GM23338 (cell line): ENCODE data around the gene MYO1E. TPM values are rescaled to one million over a fixed set of nuclear protein-coding genes. Genes with fewer than 3 reads are reported as not detected.

Experiments
- ATAC-seq: fragments of 200-7000 bp; cut with Tn5 transposase; 3 replicates; pipeline ENCODE4 v1.9.1; 2020
- DNase-seq: peaks from one replicate; pipeline ENCODE4 v3.0.0-alpha.2; 2015; ENCODE audit warnings: low spot score
- H2AFZ ChIP-seq: fragments of 200-600 bp; sonication (generic); 2 replicates; pipeline ENCODE4 v1.8.0; 2016; ENCODE audit warnings: antibody characterized with exemption, mild to moderate bottlenecking, moderate library complexity
- H3F3A ChIP-seq: fragments of 200-600 bp; sonication (generic); replicated peaks from 2 replicates; pipeline ENCODE4 v1.8.0; 2017; ENCODE audit warnings: antibody characterized with exemption, mixed run types, low read depth
- H3K27ac ChIP-seq: fragments of 200-600 bp; sonication (generic); 2 replicates; pipeline ENCODE4 v1.6.1; 2016; ENCODE audit warnings: low read depth
- H3K27me3 ChIP-seq: fragments of 200-600 bp; sonication (generic); 2 replicates; pipeline ENCODE4 v1.8.0; 2016; ENCODE audit warnings: mild to moderate bottlenecking, mixed run types, moderate library complexity; ENCODE audit not compliant: insufficient read depth
- H3K36me3 ChIP-seq: fragments of 200-600 bp; sonication (generic); 2 replicates; pipeline ENCODE4 v1.8.0; 2016; ENCODE audit warnings: mild to moderate bottlenecking; ENCODE audit not compliant: insufficient read depth
- H3K4me1 ChIP-seq: fragments of 200-600 bp; sonication (generic); 2 replicates; pipeline ENCODE4 v1.8.0; 2016; ENCODE audit warnings: mild to moderate bottlenecking, moderate library complexity; ENCODE audit not compliant: insufficient read depth
- H3K4me2 ChIP-seq: fragments of 200-600 bp; sonication (generic); 2 replicates; pipeline ENCODE4 v1.7.1; 2017; ENCODE audit warnings: mixed run types
- H3K4me3 ChIP-seq: fragments of 200-600 bp; sonication (generic); 2 replicates; pipeline ENCODE4 v1.6.1; 2016; ENCODE audit warnings: mixed run types
- H3K79me2 ChIP-seq: fragments of 200-600 bp; sonication (generic); replicated peaks from 2 replicates; pipeline ENCODE4 v1.8.0; 2017; ENCODE audit warnings: mild to moderate bottlenecking; ENCODE audit not compliant: insufficient read depth
- H3K9me2 ChIP-seq: fragments of 200-600 bp; sonication (generic); 2 replicates; pipeline ENCODE4 v1.8.0; 2017; ENCODE audit not compliant: insufficient read depth
- H4K20me1 ChIP-seq: fragments of 200-600 bp; sonication (generic); replicated peaks from 2 replicates; pipeline ENCODE4 v1.8.0; 2017; ENCODE audit warnings: mild to moderate bottlenecking; ENCODE audit not compliant: insufficient read depth
- H3K27ac Mint-ChIP-seq: 2 replicates; pipeline ENCODE4 v1.8.0; 2020; ENCODE audit warnings: inconsistent platforms, mild to moderate bottlenecking, moderate library complexity, mixed read lengths
- H3K27me3 Mint-ChIP-seq: 3 replicates; pipeline ENCODE4 v1.8.0; 2022; ENCODE audit warnings: low read depth, mild to moderate bottlenecking, moderate library complexity, mixed read lengths, inconsistent platforms; ENCODE audit not compliant: insufficient read depth, poor library complexity
- H3K36me3 Mint-ChIP-seq: 3 replicates; pipeline ENCODE4 v1.8.0; 2021; ENCODE audit warnings: low read depth, mild to moderate bottlenecking, inconsistent platforms, moderate library complexity, mixed read lengths
- H3K4me1 Mint-ChIP-seq: 3 replicates; pipeline ENCODE4 v1.8.0; 2020; ENCODE audit warnings: mild to moderate bottlenecking, inconsistent platforms, mixed read lengths
- H3K4me3 Mint-ChIP-seq: 3 replicates; pipeline ENCODE4 v1.8.0; 2021; ENCODE audit warnings: moderate library complexity, mild to moderate bottlenecking, inconsistent platforms, mixed read lengths
- H3K9me3 Mint-ChIP-seq: 3 replicates; pipeline ENCODE4 v1.8.0; 2020; ENCODE audit warnings: moderate library complexity, mild to moderate bottlenecking, inconsistent platforms, mixed read lengths
- CREB1 ChIP-seq: fragments of 250-450 bp; sonication (Bioruptor Pico); IDR thresholded peaks from 2 replicates; pipeline ENCODE4 v1.5.0; 2020; ENCODE audit warnings: low read depth, mild to moderate bottlenecking, moderate library complexity
- CTCF ChIP-seq, 2 experiments: fragments of 200-600 bp in 1 of 2; sonication (generic) in 1 of 2; conservative IDR thresholded peaks; 2 replicates each; pipeline versions ENCODE4 v1.5.1 to v1.6.1; 2016 to 2017; ENCODE audit warnings: antibody characterized with exemption in 2 of 2, low read depth in 2 of 2, mild to moderate bottlenecking in 2 of 2, moderate library complexity in 1 of 2
- EZH2phosphoT487 ChIP-seq: fragments of 200-600 bp; sonication (generic); IDR thresholded peaks from one replicate; pipeline ENCODE4 v1.8.1; 2018; ENCODE audit warnings: antibody characterized with exemption; ENCODE audit not compliant: unreplicated experiment
- JUNB ChIP-seq: IDR thresholded peaks from one replicate; pipeline ENCODE4 v1.6.1; 2016; ENCODE audit warnings: antibody characterized with exemption; ENCODE audit not compliant: unreplicated experiment
- STAT1 ChIP-seq: IDR thresholded peaks from one replicate; pipeline ENCODE4 v1.6.1; 2016; ENCODE audit warnings: antibody characterized with exemption; ENCODE audit not compliant: unreplicated experiment
- ZNF462 ChIP-seq: fragments of 250-450 bp; sonication (Bioruptor Pico); IDR thresholded peaks from 2 replicates; pipeline ENCODE4 v1.5.0; 2020; ENCODE audit warnings: mild to moderate bottlenecking, moderate library complexity
- polyA plus RNA-seq: library from polyadenylated mRNA; unstranded; fragments of >200 nt; fragmentation: Nextera tagmentation; extraction: Ambion mirVana; gene quantifications from 2 replicates; pipeline ENCODE4 v1.2.1, GENCODE V29; 2016
- total RNA-seq: library from RNA; depleted of rRNA; stranded (reverse); fragments of >200 nt; shearing (Covaris generic); gene quantifications from 2 replicates; pipeline ENCODE4 v1.2.3, GENCODE V29; 2014

The MYO1E gene
- total and polyA plus RNA-seq, 2 experiments from 2014 or later: 68.3 to 131 TPM

DNA sequence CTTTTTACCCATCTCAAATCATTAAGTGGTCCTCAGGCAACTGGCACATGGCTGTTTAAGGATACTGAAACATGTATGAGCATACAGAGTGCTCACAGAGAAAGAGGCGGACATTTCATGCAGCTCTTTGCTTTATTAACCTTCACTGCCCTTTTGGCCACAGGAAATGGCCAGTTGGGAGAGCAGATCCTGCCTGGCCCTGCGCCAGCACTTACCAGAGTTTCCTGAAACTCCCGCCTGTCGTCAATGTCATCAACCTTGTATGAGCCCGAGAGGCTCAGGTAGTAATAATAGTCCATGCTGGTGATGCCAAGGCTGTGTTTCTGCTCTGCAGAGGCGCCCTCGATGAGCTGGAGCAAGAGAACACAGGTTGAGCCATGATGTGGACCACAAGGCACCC lies 148.2 kb downstream of the MYO1E start (continued):
- TF ChIP-seq ZNF462 (CRISPR knock-in tag) (no peak), EZH2phosphoT487 (no peak), STAT1 (no peak), CTCF (conservative IDR thresholded peaks at IDR 0.05; ENCODE audit: low read depth in 2 of 2) (no peak)

DNA sequence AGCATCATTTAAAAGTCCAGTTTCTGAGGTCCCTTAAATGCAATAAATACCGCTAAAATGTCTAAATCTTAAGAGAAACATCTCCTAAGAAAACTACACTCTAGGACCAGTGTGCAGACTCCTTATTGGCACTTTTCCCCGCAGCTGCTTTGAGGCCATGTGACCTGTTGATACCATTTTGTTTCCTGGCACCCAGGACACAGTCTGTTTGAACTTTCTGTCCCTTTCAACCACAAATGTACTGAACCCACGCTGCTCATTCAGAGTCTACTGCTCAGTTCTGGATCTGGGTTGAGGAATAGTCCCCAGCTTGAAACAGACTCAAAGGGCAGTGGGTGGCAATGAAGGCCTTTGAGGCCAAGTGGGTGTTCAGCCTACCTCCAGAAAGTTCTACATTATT lies 148.9 kb downstream of the MYO1E start:
- Mint-ChIP-seq H3K36me3 (peaks cover 11% of the 10 kb centered on the region), H3K27ac (no peak overlapping the region), H3K27me3 (peaks cover 2% of the 10 kb centered on the region), H3K9me3 (no peaks in the 10 kb centered on the region), H3K4me1 (peaks cover 8% of the 10 kb centered on the region), H3K4me3 (no peak overlapping the region)
- Histone ChIP-seq H4K20me1 (0 out of 2 replicates have a peak, but pooled peaks cover 9% of the 10 kb centered on the region), H3F3A (no peaks in the 10 kb centered on the region), H3K4me2 (no peak overlapping the region), H3K4me3 (no peak overlapping the region), H3K27ac (no peak overlapping the region), H3K4me1 (0 out of 2 replicates have a peak, but pooled peaks cover 4% of the 10 kb centered on the region), H3K9me2 (no peaks in the 10 kb centered on the region), H3K79me2 (no peaks in the 10 kb centered on the region), H2AFZ (no peak overlapping the region), H3K27me3 (no peaks in the 10 kb centered on the region), H3K36me3 (0 out of 2 replicates have a peak, but pooled peaks cover 13% of the 10 kb centered on the region)
- no peak for DNase-seq
- ATAC-seq: no peak
- TF ChIP-seq JUNB: no peak
- no peak for TF ChIP-seq ZNF462 (CRISPR knock-in tag)
- TF ChIP-seq STAT1: no peak
- no peak for TF ChIP-seq CREB1 (CRISPR knock-in tag)
